CD4-positive, alpha-beta T cell treated with Interleukin-21 for 1 hour (primary cell): ENCODE data around the gene DUOXA2.
"Not testable (repeated sequence)": the region's sequence is repeated elsewhere in the genome, so short reads cannot be mapped to it uniquely, and the experiment has no call there.

ENCODE experiments used
- DNase-seq: peaks from one replicate; pipeline ENCODE4 v3.0.0-alpha.2; 2020

DUOXA2 gene

DNA sequence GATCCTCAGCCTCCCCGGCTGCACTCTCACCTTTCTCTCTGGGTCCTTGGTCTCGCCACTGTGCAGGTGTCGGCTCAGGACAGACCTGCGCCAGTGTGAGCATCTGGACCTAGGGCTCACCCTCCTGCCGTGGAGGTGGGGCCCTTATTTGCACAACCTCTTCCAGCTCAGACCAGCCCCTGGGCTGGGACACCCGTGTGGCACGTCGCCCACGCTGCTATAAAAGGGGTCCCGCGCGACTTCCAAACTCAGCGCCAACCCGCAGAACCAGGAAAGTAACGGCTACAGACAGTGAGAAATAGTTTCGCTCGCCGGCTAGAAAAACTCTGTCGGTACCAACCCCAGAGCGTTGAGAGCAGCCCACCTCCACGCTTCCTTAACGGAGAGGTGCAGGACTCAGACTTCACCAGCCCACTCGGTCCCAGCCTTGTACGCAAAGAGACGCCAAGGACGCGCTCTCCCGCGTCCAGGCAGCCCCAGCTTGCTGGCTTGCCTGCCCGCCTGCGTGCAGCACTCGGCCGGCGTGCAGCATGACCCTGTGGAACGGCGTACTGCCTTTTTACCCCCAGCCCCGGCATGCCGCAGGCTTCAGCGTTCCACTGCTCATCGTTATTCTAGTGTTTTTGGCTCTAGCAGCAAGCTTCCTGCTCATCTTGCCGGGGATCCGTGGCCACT lies at the start of gene DUOXA2, which contains the start of gene DUOX2:
DUOXA2 (plus strand) TSS at position 251 of the 675 bp plus-strand sequence; CDS start at position 531, 280 bp downstream.
DUOX2 (minus strand) TSS at position 97 of the 675 bp plus-strand sequence. CDS start 761 bp downstream, outside the sequence.
- no peak for DNase-seq

DNA sequence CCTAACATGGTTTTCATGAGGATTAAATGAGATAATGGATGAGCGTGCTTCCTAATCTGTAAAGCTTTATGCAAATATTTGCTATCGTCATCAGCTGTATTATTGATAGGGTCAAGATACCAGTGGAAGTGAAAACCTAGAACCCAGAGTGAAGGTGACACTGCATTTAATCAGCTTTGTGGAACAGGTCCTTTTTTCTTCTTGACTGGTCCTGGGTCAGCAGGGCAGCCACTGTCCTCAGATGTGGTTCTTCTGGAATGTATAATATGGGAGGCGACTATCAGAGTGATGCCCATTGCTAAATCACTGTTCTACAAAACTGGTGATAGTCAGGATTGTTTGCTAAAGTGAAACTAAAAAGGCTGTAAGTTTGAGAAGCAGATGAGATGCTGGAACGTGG lies 49.7 kb upstream of the DUOXA2 start:
- DNase-seq: no peak

- not testable (repeated sequence) for DNase-seq
Observed at GRCh38 chr15:45069942-45070360, 44.2 kb upstream of the DUOXA2 start.

GRCh38 chr15:45073602-45074001 lies 40.5 kb upstream of the DUOXA2 start:
- not testable (repeated sequence) for DNase-seq

- not testable (repeated sequence) for DNase-seq
Observed at GRCh38 chr15:45075440-45076320, 38.4 kb upstream of the DUOXA2 start.

DNA sequence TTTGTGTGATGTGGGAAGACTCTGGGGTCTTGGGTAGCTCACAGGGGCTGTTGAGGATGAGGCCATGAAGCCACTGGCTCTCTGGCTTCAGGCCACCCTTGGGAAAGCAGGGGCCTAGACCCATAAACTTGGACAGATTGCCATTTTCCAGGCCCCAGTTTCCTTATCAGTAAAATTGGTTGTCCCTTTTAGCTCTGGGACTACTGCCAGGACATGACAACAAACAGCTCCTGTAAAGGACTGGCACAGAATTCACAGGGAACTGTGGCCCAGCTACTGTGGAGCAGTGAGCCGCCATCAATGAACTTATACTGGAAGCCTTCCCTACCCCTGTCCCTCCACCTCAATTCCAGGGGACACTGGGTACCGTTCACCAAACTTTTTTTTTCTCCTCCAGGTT lies 36.7 kb upstream of the DUOXA2 start:
- DNase-seq: not testable (repeated sequence)

- DNase-seq: not testable (repeated sequence)
Observed at GRCh38 chr15:45079201-45079600, 34.9 kb upstream of the DUOXA2 start.

GRCh38 chr15:45079628-45080246 lies 34.4 kb upstream of the DUOXA2 start:
- not testable (repeated sequence) for DNase-seq

- not testable (repeated sequence) for DNase-seq
Observed at GRCh38 chr15:45080593-45080992, 33.5 kb upstream of the DUOXA2 start.

DNA sequence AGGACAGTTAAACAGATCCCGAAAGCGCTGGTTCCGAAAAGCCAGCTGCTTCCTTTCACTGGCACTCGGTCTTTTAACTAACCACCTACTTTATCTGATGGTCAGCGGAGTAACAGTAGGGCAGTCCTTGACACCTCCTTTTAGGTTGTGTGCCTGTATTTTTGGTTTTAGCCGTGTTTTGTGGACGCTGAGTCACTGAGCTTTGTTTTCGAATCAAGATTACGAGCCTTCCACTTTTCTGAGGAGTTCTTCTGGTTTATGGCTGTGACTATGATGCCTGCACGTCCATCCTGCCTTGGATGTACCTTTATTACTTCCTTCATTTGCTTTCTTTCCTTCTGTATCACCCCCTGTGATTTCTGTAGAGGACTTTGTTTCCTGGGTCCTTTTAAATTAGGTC lies 31.7 kb upstream of the DUOXA2 start:
- not testable (repeated sequence) for DNase-seq

GRCh38 chr15:45083223-45083622 lies 30.9 kb upstream of the DUOXA2 start:
- no peak for DNase-seq

- no peak for DNase-seq
Observed at GRCh38 chr15:45084163-45084562, 30.0 kb upstream of the DUOXA2 start.

DNA sequence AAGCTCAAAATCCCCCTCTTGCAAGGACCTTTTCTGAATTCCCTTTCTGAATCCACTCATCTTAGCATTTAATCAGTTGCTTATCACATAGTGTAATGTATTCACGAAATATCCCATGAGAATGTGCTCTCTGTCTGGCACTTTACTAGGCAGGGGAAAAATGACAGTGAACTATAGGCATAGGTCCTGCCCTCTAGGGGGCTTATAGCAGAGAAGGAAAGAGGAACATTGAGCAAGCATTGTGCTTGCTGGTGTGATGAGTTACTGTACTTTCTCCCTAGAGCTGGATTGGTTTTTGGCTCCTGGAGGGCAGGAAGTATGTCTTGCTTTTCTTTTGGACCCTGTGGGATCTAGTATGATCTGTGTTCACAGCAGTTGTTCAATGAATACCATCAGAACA lies 26.6 kb upstream of the DUOXA2 start:
- DNase-seq: no peak

GRCh38 chr15:45088801-45089711 lies 25.1 kb upstream of the DUOXA2 start:
- no peak for DNase-seq

- DNase-seq: no peak
Observed at GRCh38 chr15:45089712-45090373, 24.3 kb upstream of the DUOXA2 start.

DNA sequence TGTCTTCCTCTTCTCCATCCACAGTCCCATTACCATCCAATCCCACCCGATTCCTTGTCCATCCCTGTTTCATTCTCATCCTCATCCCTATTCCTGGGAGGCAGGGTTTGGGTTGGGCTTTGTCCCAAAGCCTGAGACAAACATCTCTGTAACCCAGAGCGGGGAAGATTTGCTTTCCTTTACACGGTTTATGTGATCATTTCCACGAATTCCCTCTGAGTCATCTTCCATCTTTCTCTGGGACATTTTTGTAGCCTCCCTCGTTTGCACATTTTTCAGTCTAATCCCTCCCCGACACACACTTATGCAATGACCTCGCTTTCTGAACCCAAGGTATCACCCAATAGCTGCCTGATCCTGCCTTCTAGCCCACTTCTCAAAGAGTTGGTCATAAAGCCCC lies 23.0 kb upstream of the DUOXA2 start:
- DNase-seq: no peak

DNA sequence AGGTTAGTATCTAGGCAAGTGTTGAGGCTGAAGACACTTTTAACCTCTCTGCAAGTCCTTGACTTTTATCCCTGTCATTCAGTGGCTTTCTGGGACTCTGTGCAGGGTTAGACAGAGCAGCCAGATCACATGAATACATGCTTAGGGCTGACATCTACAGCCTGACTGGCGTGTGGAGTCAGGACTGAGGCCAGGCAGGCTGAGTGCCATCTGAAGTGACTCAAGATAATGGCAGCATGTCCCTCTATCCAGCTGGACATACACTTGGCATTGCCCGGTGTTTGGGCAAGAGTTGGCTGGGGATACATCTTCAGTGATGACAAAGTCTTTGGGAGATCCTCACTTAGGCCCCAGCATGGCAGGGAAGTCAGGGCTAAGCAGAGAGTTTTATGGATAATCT lies 22.6 kb upstream of the DUOXA2 start:
- no peak for DNase-seq

DNA sequence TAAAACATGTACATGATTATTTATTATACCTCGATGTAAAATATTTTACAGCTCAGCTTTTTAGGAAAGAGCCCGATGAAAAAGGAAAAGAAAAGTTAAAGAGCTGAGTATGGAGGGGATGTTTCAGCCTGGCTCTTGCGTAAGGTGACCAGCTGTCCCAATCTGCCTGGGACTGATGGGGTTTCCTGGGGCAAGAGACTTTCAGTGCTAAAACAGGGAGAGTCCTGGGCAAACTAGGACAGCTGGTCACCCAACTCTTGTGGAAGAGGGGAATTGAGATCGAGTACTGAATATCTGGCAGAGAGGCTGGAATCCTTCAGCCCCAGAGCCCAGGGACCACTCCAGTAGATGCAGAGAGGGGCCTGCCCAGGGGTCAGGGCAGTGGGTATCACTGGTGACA lies 21.1 kb upstream of the DUOXA2 start:
- DNase-seq: no peak

DNA sequence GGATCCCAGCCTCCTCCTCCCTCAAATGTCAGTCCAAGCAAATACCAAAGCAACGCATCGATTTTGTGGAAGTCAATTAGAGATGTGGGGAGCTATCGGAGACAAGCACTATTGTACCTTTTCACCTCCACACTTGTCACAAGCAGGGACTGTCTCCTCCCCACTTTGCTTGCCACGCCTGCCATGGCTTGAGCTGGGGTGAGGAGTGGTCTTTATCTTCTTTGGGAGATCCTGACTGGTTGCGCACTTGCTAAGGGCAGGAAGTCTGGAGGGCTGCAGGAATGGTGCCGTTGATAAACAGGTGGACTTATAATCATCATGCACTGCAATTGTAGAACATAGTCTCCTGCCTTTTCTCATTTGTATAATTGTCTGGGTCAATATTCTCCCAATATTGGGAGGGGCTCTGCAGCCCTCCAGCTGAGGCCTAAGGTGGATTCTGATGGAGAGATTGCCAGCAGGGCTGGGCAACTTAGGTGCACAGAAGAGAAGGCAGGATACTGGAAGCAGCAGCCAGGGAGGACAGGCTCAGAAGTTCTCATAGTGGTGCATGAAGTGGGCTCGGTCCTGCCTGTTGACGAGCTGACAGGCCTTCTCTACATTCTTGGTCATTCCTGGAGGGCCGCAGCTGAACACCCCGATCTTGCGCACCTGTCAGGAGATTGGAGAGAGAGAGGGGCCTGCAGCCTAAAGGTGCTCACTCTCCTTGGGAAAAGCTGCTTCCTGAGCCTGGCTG lies 20.3 kb upstream of the DUOXA2 start:
- DNase-seq: no peak

- no peak for DNase-seq
Observed at GRCh38 chr15:45094358-45094730, 19.8 kb upstream of the DUOXA2 start.

DNA sequence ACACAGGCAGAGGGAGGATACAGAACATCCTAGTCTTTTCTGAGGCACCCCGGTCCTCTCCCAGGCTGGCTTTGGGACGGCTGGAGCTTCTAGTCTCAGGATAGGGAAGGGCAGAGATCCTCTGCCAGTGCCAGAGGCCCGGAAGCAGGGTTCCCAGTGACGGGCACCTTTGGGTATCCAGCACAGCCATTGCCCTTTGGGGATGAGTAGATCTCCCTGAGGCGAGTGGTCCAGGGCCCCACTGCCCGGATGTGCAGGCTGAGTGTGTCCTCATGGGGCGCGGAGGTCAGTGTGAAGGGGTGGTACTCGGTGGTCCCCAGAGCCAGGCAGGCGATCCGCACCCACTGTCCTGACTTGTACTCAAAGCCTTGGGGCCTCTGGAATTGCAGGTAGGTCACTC lies 18.5 kb upstream of the DUOXA2 start:
- no peak for DNase-seq
